Fibroblast of the aortic adventitia (primary cell): ENCODE data around the gene ITGA11. TPM values are rescaled to one million over a fixed set of nuclear protein-coding genes. Genes with fewer than 3 reads are reported as not detected.

Experiments
- DNase-seq: peaks from one replicate; pipeline ENCODE4 v3.0.0-alpha.2; 2010; ENCODE audit warnings: low read depth
- H3K4me3 ChIP-seq: 2 replicates; pipeline ENCODE4 v1.5.1; 2011; ENCODE audit warnings: low read depth, mild to moderate bottlenecking, control low read depth, low read length, moderate library complexity
- total RNA-seq: library from RNA; depleted of rRNA; stranded (reverse); fragments of >200 nt; gene quantifications from 2 replicates; pipeline ENCODE4 v1.2.3, GENCODE V29; 2012; ENCODE audit warnings: low replicate concordance
- TF ChIP-seq, protein P1 (sequence below): IDR thresholded peaks from 2 replicates; pipeline ENCODE4 v1.5.1; 2011; ENCODE audit warnings: mild to moderate bottlenecking, low read length, control low read depth, inconsistent platforms; ENCODE audit not compliant: insufficient read depth

Gene ITGA11
- total RNA-seq, 1 donor: 81.1 TPM

DNA sequence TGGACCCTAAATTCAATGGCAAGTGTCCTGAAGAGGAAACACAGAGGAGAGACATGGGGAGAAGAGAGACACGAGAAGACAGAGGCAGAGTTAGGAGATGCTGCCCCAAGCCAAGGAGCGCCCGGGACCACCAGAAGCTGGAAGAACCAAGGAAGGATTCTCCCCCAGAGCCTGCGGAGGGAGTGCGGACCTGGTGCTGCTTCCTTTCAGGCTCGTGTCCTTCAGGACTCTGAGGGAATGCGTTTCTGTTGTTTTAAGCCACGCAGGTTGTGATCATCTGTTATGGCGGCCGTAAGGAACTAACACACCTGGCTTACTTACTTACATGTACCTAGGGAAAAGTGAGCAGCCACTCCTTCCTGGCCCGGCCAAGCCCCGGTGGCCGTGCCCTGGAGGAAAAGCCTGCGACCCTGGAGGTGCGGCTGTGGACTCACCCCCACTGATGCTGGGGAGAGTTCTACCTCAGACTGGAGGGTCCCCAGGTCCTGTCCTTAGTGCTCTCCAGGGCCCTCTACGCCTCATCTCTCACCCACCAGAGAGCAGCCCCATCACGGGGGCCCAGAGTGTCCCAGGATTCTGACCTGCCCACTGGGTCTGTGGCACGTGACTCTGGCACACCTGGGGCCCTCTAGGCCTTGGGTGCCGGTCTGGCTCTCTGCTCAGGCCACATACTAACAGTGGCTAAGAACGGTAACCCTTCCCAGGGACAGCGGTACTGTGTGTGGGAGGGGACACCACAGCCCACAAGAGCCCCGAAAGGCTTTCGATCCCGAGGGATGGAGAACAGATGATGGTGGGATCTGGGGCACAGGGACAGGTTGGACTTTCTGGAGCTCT is 61.8 kb downstream of the ITGA11 start:
- TF ChIP-seq, protein P1, sequence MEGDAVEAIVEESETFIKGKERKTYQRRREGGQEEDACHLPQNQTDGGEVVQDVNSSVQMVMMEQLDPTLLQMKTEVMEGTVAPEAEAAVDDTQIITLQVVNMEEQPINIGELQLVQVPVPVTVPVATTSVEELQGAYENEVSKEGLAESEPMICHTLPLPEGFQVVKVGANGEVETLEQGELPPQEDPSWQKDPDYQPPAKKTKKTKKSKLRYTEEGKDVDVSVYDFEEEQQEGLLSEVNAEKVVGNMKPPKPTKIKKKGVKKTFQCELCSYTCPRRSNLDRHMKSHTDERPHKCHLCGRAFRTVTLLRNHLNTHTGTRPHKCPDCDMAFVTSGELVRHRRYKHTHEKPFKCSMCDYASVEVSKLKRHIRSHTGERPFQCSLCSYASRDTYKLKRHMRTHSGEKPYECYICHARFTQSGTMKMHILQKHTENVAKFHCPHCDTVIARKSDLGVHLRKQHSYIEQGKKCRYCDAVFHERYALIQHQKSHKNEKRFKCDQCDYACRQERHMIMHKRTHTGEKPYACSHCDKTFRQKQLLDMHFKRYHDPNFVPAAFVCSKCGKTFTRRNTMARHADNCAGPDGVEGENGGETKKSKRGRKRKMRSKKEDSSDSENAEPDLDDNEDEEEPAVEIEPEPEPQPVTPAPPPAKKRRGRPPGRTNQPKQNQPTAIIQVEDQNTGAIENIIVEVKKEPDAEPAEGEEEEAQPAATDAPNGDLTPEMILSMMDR: no peak
- H3K4me3 ChIP-seq: no peak overlapping the region
- DNase-seq: no peak

DNA sequence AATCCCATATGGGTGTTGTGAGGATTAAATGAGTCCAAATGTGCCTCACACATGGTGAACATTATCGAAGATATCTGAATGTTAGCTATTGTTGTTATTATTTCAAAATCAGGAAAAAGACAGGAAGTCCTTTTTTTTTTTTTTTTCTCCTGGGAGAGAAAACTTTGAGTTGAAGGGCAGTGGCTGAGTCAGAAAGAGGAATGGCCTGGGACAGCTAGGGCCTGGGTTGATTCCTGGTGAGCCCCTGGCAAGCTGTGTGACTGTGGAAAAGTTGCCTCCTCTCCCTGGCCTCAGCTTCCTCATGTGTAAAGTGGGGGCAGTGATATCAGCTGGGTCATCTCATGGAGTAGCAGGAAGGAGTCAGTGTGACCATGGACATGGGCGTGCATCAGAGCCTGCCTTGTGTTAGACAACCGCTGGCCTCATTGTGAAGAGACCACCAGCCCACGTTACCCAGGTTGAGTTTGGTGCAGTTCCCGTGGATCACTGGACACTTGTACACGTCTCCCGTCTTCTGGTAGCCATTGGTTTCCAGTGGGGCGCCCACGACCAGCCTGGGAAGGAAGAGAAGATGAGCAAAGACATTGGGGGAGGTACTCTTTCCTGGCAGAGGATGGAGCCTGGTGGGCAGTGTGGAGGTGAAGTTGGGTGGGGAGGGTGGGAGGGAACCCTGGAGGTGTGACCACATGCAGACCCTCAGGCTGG is 63.1 kb downstream of the ITGA11 start:
- no peak overlapping the region for H3K4me3 ChIP-seq
- peak; percentile 51 for DNase-seq
- TF ChIP-seq, protein P1: no peak

DNA sequence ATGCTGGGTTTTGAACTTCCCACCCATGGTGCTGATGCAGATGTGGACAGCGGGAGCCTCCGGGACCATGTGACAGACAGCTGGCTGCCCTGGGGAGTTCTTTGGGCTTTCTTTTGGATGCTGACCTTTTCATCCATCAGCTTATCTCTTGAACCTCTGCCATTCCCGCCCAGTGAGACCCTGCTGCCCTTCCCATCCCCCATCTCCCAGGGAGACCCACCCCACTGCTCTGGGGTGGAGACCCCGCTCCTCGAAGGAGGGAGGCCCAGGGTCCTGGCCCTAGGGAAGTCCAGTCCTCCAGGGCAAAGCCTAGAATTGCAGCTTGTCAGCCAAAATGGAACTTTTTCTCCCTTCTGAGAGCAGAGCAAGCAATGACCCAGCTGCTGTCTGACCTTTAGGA is 64.0 kb downstream of the ITGA11 start:
- TF ChIP-seq, protein P1: no peak
- DNase-seq: no peak

DNA sequence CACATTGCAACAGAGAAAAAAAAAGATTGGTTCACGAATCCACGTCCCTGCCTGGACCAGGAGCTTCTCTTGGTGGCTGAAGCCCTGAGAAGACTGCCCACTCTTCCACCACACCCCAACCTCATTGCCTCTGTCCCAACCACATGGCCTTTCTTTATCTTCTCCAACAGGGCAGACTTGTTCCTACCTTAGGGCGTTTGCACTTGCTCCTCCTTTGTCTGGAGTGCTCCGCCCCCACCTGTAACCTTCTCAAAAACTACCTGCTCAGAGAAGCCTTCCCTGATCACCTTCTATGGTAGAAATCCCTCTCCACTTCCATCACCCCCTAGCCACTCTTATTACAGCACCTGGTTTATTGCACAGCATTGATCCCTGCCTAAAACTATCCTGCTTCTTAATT is 64.7 kb downstream of the ITGA11 start:
- no peak overlapping the region for H3K4me3 ChIP-seq
- TF ChIP-seq, protein P1: no peak
- DNase-seq: no peak

More for the DNA sequence above, 64.0 kb downstream of the ITGA11 start:
- H3K4me3 ChIP-seq: no peak overlapping the region

DNA sequence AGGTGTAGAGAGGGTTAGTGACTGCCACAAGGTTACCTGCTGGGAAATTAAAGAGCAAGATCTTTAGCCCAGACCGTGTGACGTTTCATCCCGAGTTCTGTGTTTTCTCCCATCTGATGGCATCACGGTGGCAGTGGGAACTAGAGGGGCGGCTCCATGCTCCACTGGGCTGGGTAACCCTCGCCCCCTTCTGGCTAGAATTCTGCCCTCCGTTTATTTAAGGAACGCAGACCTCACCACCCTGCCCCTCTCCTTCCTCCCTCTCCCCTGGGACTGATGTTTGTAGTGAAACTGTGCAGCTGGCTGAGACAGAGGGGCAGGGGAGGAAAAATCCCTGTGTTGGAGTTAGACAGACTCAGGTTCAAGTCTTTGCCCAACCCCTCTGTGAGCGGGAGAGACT is 65.6 kb downstream of the ITGA11 start:
- DNase-seq: no peak
- H3K4me3 ChIP-seq: no peak overlapping the region
- TF ChIP-seq, protein P1: no peak

DNA sequence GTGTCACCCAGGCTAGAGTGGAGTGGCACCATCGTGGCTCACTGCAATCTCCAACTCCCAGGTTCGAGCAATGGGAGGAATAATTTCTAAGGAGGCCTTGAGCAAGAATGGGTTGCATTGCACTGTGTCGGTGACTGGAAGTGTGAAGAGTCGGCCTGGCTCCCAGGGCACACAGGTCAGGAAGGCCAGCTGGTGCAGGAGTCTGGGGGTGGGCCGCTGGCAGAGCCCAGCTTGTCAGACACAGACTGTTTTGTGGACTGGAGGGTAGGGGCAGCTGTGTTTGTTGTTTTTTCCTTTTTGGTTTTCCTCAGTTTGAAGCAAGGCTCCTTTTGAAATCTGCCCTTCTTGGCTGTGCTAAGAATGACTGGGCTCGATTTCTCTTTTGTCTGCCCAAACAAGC is 66.2 kb downstream of the ITGA11 start:
- TF ChIP-seq, protein P1: no peak

More for the DNA sequence above, 66.2 kb downstream of the ITGA11 start:
- DNase-seq: no peak
- no peak overlapping the region for H3K4me3 ChIP-seq
